ENCODE results near the gene FKBP10.

The FKBP10 gene

DNA sequence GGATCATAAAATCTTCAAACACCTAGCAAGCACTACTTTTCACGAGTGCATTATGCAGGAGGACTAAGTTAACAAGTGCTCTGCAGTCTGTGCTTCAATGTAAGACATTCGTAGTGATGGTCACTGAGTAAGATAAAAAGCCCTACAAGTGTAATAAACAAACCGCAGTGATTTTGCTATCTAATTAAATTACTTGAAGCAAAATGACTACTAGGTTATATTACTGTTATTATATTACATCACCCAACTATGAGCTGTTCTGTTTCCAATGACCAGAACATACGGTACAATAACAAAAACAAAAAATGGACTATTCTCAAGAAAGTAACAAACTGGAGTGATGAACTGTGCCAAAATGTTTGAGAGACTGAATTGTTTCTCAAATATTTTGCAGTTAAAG, 36.0 kb downstream of the FKBP10 start:
- TF ChIP-seq, protein P1, sequence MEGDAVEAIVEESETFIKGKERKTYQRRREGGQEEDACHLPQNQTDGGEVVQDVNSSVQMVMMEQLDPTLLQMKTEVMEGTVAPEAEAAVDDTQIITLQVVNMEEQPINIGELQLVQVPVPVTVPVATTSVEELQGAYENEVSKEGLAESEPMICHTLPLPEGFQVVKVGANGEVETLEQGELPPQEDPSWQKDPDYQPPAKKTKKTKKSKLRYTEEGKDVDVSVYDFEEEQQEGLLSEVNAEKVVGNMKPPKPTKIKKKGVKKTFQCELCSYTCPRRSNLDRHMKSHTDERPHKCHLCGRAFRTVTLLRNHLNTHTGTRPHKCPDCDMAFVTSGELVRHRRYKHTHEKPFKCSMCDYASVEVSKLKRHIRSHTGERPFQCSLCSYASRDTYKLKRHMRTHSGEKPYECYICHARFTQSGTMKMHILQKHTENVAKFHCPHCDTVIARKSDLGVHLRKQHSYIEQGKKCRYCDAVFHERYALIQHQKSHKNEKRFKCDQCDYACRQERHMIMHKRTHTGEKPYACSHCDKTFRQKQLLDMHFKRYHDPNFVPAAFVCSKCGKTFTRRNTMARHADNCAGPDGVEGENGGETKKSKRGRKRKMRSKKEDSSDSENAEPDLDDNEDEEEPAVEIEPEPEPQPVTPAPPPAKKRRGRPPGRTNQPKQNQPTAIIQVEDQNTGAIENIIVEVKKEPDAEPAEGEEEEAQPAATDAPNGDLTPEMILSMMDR (IDR thresholded peaks at IDR 0.05), result no peak

DNA sequence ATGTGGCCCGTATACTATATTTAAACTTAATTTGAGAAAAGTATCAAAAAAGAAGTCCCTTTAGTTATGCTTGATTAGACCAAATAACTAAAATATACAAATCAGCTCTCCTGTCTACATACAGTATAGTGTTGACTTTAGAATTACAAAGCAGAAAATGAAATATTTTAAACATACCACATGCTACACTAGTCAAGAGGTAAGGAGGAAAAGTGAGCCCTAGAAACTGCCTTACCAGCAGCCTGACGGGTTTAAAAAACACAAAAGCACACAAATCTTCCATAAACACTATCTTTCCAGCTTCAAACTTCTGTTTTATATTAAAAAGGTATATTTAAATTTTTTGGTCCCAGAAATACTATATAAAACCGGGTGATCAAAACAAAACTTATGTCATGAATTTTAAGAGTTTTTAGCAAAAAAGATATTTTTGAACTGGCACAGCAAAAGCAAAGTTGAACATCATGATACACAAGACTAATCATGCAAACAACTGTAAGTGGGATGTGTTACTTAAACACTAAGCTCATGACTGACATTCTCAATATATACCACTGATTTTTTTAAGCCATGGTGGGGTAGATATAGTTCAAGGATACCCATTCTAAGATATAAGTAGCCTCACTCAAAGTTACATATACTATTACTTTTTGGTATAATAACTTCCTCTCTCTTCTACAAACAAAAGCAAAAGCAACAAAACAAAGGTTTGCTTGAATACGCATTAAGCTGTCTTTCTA, 36.6 kb downstream of the FKBP10 start:
- TF ChIP-seq, protein P1 (IDR thresholded peaks at IDR 0.05), result no peak

DNA sequence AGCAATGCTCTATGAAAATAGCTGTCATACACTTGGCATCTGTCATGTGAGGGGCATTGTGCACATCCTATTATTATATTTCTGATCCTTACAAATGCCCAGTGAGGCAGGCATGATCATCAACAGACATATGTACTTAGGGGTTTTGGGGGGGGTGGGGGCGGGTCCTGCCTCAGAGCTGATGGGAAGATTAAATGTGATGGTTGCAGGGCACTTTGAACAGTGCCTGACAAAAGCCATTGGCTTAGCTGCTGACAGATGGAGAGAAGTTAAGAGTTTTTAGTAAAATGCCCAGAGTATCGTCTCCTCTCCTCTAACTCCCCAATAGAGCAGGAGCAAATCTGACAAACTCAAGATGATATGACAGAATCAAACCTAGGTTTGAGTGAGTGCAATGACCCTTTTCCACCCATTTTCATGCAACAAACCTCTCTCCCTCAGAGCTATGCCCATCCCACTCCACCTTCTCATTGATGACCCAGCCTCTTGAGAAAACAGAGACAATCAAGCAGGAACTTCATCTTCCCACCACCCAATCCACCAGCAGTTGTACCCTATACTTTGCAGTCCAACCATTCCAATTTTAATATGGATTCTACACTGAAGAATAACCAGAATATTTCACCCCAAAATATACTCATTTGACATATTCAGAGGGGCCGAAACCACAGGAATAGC, 47.6 kb downstream of the FKBP10 start:
- TF ChIP-seq, protein P1 (IDR thresholded peaks at IDR 0.05), result no peak

DNA sequence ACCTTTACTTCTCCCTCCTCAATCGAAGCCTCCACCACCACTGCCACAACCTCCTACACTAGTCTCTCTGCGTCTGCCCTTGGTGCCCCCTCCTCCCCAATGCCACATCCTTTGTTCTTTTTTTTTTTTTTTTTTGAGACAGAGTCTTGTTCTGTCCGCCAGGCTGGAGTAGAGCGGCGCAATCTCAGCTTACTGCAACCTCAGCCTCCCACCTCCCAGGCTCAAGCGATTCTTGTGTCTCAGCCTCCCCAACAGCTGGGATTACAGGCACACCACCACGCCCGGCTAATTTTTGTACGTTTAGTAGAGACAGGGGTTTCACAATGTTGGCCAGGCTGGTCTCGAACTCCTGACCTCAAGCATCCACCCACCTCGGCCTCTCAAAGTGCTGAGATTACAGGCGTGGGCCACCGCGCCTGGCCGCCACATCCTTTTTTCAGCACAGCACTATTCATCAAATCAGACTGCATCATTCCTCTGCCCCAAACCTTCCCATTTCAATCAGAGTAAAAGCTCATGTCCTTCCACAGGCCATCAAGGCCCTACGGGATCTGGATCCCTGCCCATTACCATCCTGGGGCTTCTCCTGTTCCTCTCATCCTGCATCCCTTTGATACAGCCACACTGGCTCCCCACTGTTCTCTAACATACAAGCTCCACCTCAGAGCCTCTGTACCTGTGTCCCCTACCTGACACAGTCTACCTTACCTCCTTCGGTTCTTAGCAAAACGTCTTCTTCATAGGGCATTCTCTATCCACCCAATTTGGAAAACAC, 50.5 kb downstream of the FKBP10 start:
- TF ChIP-seq, protein P1 (IDR thresholded peaks at IDR 0.05), result no peak

DNA sequence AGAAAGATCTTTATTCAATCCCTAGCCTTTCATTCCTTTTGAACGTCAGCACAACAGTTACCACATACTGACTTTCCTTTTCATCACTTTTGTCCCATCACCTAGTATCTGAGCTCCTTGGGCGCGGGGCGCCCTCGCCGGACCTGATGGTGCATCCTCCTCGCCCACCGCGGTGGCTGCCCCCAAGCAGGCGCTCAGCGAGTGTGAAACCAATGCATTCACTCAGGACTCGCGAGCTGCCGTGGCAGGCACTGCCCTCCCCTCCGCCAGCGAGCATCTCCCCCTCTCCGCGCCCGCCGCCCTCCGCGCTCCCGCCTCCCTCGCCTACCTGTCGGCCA, 51.7 kb downstream of the FKBP10 start:
- TF ChIP-seq, protein P1 (IDR thresholded peaks at IDR 0.05), result no peak

DNA sequence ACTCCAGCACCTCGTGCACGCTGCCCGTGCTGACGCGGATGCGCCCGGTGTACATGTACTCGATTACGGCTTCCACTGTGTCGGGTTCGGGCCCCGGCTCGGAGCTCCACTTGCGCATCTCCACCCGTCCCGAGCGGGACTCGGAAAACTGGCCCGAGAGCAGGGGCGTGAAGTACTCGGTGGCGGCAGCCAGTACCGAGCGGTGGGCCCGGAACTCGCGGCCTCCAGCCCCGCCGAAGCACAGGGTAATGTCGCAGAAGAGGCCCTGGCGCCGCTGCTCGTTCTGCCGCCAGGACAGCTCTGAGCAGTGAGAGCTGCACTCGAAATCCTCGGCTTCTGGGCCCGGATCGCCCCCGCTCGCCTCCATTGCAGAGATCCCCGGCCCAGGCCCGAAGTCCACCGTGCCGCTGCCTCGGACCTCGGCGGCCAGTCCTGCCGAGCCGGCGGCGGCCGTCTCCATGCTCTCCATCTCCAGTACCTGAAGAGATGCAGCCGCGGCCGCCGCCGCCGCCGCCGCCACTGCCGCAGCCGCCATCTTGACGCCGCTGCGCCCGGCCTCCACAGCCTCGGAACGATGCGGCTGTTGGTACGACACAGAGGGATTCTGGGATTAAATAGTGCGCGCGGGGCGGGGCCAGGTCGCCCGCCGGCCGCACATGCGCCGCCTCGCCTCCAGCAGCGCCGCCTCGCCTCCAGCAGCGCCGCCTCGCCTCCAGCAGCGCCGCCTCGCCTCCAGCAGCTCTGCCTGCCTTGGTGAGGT, 52.2 kb downstream of the FKBP10 start, which contains the start of gene KLHL11:
Gene KLHL11 (minus strand): TSS at position 588 of the 760 bp plus-strand sequence. CDS start 53 bp downstream, at position 535.
- TF ChIP-seq, protein P1 (IDR thresholded peaks at IDR 0.05), result no peak

DNA sequence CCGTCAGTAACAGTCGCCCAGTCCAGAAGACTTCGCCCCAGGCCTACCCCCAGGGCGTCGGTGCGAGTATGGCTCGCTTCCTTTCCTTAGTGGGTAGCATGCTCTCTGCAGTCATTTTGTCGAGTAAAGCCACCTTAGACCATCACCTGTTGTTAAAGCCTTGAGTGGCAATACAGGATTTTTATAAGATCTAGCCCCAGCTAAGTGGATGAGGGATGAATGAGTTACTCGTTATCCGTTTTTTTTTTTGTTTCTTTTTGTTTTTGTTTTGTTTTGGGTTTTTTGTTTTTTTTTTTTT, 52.7 kb downstream of the FKBP10 start:
- TF ChIP-seq, protein P1 (IDR thresholded peaks at IDR 0.05), result no peak

Data from LNCAP (cell line).